ENCODE data around the gene RNF125.
"Not testable (repeated sequence)": the region's sequence is repeated elsewhere in the genome, so short reads cannot be mapped to it uniquely, and the experiment has no call there.

RNF125 gene

GRCh38 chr18:32090831-32091230 is 72.2 kb downstream of the RNF125 start:
- 96% methylated on average over 16 of the region's 16 CpGs for WGBS
- not testable (repeated sequence) for H3K9me3 ChIP-seq (ENCODE audit: control insufficient read depth, low read length); H3K27ac ChIP-seq (ENCODE audit: low read length, poor library complexity, severe bottlenecking); H3K9ac ChIP-seq (ENCODE audit: low read length); H3K18ac ChIP-seq (ENCODE audit: low read depth in 1 of 2, low read length in 2 of 2); H3K4me3 ChIP-seq (ENCODE audit: insufficient read depth in 1 of 2, low read depth in 1 of 2, low read length in 2 of 2); H4K91ac ChIP-seq (ENCODE audit: low read length); H3K79me1 ChIP-seq (replicated peaks; ENCODE audit: low read length, poor library complexity, severe bottlenecking); H2AFZ ChIP-seq (ENCODE audit: low read depth, low read length); H3K36me3 ChIP-seq (ENCODE audit: control insufficient read depth in 1 of 2, insufficient read depth in 2 of 2, low read depth in 1 of 2, low read length in 2 of 2); DNase-seq; H3K27me3 ChIP-seq (ENCODE audit: control insufficient read depth in 1 of 2, insufficient read depth in 1 of 2, low read length in 2 of 2); H3K4me2 ChIP-seq (ENCODE audit: low read length, poor library complexity, severe bottlenecking); H2BK5ac ChIP-seq (ENCODE audit: low read depth, low read length, poor library complexity, severe bottlenecking); H2BK120ac ChIP-seq (ENCODE audit: low read depth, low read length); H2BK12ac ChIP-seq (ENCODE audit: low read length in 2 of 2); H3K4ac ChIP-seq (ENCODE audit: low read depth in 1 of 2, low read length in 2 of 2); H3K4me1 ChIP-seq (ENCODE audit: control insufficient read depth, insufficient read depth, low read depth, low read length); H3K23ac ChIP-seq (ENCODE audit: low read length in 2 of 2); H3K14ac ChIP-seq (ENCODE audit: low read length in 2 of 2); H2AK5ac ChIP-seq (ENCODE audit: low read length, severe bottlenecking); H4K8ac ChIP-seq (ENCODE audit: low read length); H2BK15ac ChIP-seq (ENCODE audit: low read depth, poor library complexity, severe bottlenecking)

- Histone ChIP-seq H2AK5ac (ENCODE audit: low read length, severe bottlenecking) (no peak overlapping the region), H3K36me3 (ENCODE audit: control insufficient read depth in 1 of 2, insufficient read depth in 2 of 2, low read depth in 1 of 2, low read length in 2 of 2) (peaks cover 0 to 4% of the 10 kb centered on the region in 2 experiments), H3K18ac (ENCODE audit: low read depth in 1 of 2, low read length in 2 of 2) (no peak overlapping the region), H3K79me1 (replicated peaks; ENCODE audit: low read length, poor library complexity, severe bottlenecking) (peaks cover 1% of the 10 kb centered on the region), H3K23ac (ENCODE audit: low read length in 2 of 2) (no peak overlapping the region), H3K14ac (ENCODE audit: low read length in 2 of 2) (no peak overlapping the region), H3K4ac (ENCODE audit: low read depth in 1 of 2, low read length in 2 of 2) (no peak overlapping the region), H2BK5ac (ENCODE audit: low read depth, low read length, poor library complexity, severe bottlenecking) (no peak overlapping the region), H3K27me3 (ENCODE audit: control insufficient read depth in 1 of 2, insufficient read depth in 1 of 2, low read length in 2 of 2) (no peaks in the 10 kb centered on the region), H2AFZ (ENCODE audit: low read depth, low read length) (no peak overlapping the region), H3K9me3 (ENCODE audit: control insufficient read depth, low read length) (no peaks in the 10 kb centered on the region), H2BK15ac (ENCODE audit: low read depth, poor library complexity, severe bottlenecking) (no peak overlapping the region), H4K91ac (ENCODE audit: low read length) (no peak overlapping the region), H3K4me2 (ENCODE audit: low read length, poor library complexity, severe bottlenecking) (peak overlapping the region; percentile 61), H4K8ac (ENCODE audit: low read length) (no peak overlapping the region), H3K27ac (ENCODE audit: low read length, poor library complexity, severe bottlenecking) (peak overlapping the region; percentile 2), H3K4me3 (ENCODE audit: insufficient read depth in 1 of 2, low read depth in 1 of 2, low read length in 2 of 2) (peak overlapping the region; percentile 71 to 80), H2BK12ac (ENCODE audit: low read length in 2 of 2) (no peak overlapping the region), H3K4me1 (ENCODE audit: control insufficient read depth, insufficient read depth, low read depth, low read length) (peaks cover 3% of the 10 kb centered on the region), H2BK120ac (ENCODE audit: low read depth, low read length) (no peak overlapping the region), H3K9ac (ENCODE audit: low read length) (peak overlapping the region; percentile 94)
- DNase-seq = no peak
- 66% methylated on average over 5 of the region's 7 CpGs for WGBS
Measured at GRCh38 chr18:32091325-32091723, 72.7 kb downstream of the RNF125 start.

- peak within 1 kb of the TSS; percentile 98 for H2AFZ ChIP-seq (ENCODE audit: low read depth, low read length)
- H3K27ac ChIP-seq (ENCODE audit: low read length, poor library complexity, severe bottlenecking) = peak within 1 kb of the TSS; percentile 88
- no peaks in the 10 kb centered on the region for H3K27me3 ChIP-seq (ENCODE audit: control insufficient read depth in 1 of 2, insufficient read depth in 1 of 2, low read length in 2 of 2)
- H3K4me2 ChIP-seq (ENCODE audit: low read length, poor library complexity, severe bottlenecking) = peak within 1 kb of the TSS; percentile 81
- WGBS = 1% methylated on average over 60 of the region's 75 CpGs
- H2BK5ac ChIP-seq (ENCODE audit: low read depth, low read length, poor library complexity, severe bottlenecking) = peak within 1 kb of the TSS; percentile 89
- DNase-seq = peak; percentile 90
- H4K8ac ChIP-seq (ENCODE audit: low read length) = peak within 1 kb of the TSS; percentile 58
- peak within 1 kb of the TSS; percentile 92 to 96 for H3K18ac ChIP-seq (ENCODE audit: low read depth in 1 of 2, low read length in 2 of 2)
- peak within 1 kb of the TSS; percentile 66 to 85 for H2BK12ac ChIP-seq (ENCODE audit: low read length in 2 of 2)
- peak within 1 kb of the TSS; percentile 84 to 99 for H3K4me3 ChIP-seq (ENCODE audit: insufficient read depth in 1 of 2, low read depth in 1 of 2, low read length in 2 of 2)
- H3K9me3 ChIP-seq (ENCODE audit: control insufficient read depth, low read length) = no peaks in the 10 kb centered on the region
- H3K9ac ChIP-seq (ENCODE audit: low read length) = peak within 1 kb of the TSS; percentile 94
- H3K23ac ChIP-seq (ENCODE audit: low read length in 2 of 2) = peak within 1 kb of the TSS in 1 of 2 experiments; percentile 81
- peak within 1 kb of the TSS; percentile 31 to 97 for H3K4ac ChIP-seq (ENCODE audit: low read depth in 1 of 2, low read length in 2 of 2)
- H2AK5ac ChIP-seq (ENCODE audit: low read length, severe bottlenecking) = no peak within 1 kb of the TSS
- H3K14ac ChIP-seq (ENCODE audit: low read length in 2 of 2) = peak within 1 kb of the TSS in 1 of 2 experiments; percentile 87
- H3K36me3 ChIP-seq (ENCODE audit: control insufficient read depth in 1 of 2, insufficient read depth in 2 of 2, low read depth in 1 of 2, low read length in 2 of 2) = peaks cover 0 to 4% of the 10 kb centered on the region in 2 experiments
- peak within 1 kb of the TSS; percentile 75 for H2BK15ac ChIP-seq (ENCODE audit: low read depth, poor library complexity, severe bottlenecking)
- peak within 1 kb of the TSS; percentile 9 for H2BK120ac ChIP-seq (ENCODE audit: low read depth, low read length)
- H3K79me1 ChIP-seq (replicated peaks; ENCODE audit: low read length, poor library complexity, severe bottlenecking) = peaks cover 1% of the 10 kb centered on the region
- H4K91ac ChIP-seq (ENCODE audit: low read length) = peak within 1 kb of the TSS; percentile 85
- peaks cover 4% of the 10 kb centered on the region for H3K4me1 ChIP-seq (ENCODE audit: control insufficient read depth, insufficient read depth, low read depth, low read length)
Measured at GRCh38 chr18:32091724-32092421, 73.2 kb downstream of the RNF125 start, which contains the start of gene RNF138. Gene RNF138, plus strand, starts transcription at chr18:32091874. Its CDS starts 903 bp downstream, at chr18:32092777.

- Histone ChIP-seq H3K9me3 (ENCODE audit: control insufficient read depth, low read length) (no peaks in the 10 kb centered on the region), H2AK5ac (ENCODE audit: low read length, severe bottlenecking) (no peak overlapping the region), H4K8ac (ENCODE audit: low read length) (peak overlapping the region; percentile 58), H3K4me3 (ENCODE audit: insufficient read depth in 1 of 2, low read depth in 1 of 2, low read length in 2 of 2) (peak overlapping the region; percentile 84 to 99), H3K4me1 (ENCODE audit: control insufficient read depth, insufficient read depth, low read depth, low read length) (peaks cover 5% of the 10 kb centered on the region), H2BK5ac (ENCODE audit: low read depth, low read length, poor library complexity, severe bottlenecking) (peak overlapping the region; percentile 89), H2BK15ac (ENCODE audit: low read depth, poor library complexity, severe bottlenecking) (peak overlapping the region; percentile 75), H2BK120ac (ENCODE audit: low read depth, low read length) (peak overlapping the region; percentile 6), H3K27ac (ENCODE audit: low read length, poor library complexity, severe bottlenecking) (peak overlapping the region; percentile 79), H3K9ac (ENCODE audit: low read length) (peak overlapping the region; percentile 94), H4K91ac (ENCODE audit: low read length) (peak overlapping the region; percentile 85), H3K23ac (ENCODE audit: low read length in 2 of 2) (peak overlapping the region in 1 of 2 experiments; percentile 81), H3K18ac (ENCODE audit: low read depth in 1 of 2, low read length in 2 of 2) (peak overlapping the region; percentile 92 to 96), H3K36me3 (ENCODE audit: control insufficient read depth in 1 of 2, insufficient read depth in 2 of 2, low read depth in 1 of 2, low read length in 2 of 2) (peaks cover 0 to 4% of the 10 kb centered on the region in 2 experiments), H3K14ac (ENCODE audit: low read length in 2 of 2) (peak overlapping the region in 1 of 2 experiments; percentile 87), H3K4ac (ENCODE audit: low read depth in 1 of 2, low read length in 2 of 2) (peak overlapping the region; percentile 31 to 97), H3K27me3 (ENCODE audit: control insufficient read depth in 1 of 2, insufficient read depth in 1 of 2, low read length in 2 of 2) (no peaks in the 10 kb centered on the region), H2BK12ac (ENCODE audit: low read length in 2 of 2) (peak overlapping the region; percentile 37 to 85), H2AFZ (ENCODE audit: low read depth, low read length) (peak overlapping the region; percentile 98), H3K4me2 (ENCODE audit: low read length, poor library complexity, severe bottlenecking) (peak overlapping the region; percentile 81), H3K79me1 (replicated peaks; ENCODE audit: low read length, poor library complexity, severe bottlenecking) (peaks cover 1% of the 10 kb centered on the region)
- DNase-seq = peak; percentile 97
- WGBS = under 1% methylated on average over 64 of the region's 77 CpGs
Measured at GRCh38 chr18:32092422-32093101, 73.9 kb downstream of the RNF125 start.
